H1 (cell line): ENCODE data around the gene HBQ1.

Experiments
- KDM1A ChIP-seq: fragments of 200-600, 300-600 bp; sonication (generic); IDR thresholded peaks from 2 replicates; pipeline ENCODE4 v1.7.1; 2016; ENCODE audit warnings: mild to moderate bottlenecking, low read length, borderline replicate concordance
- POLR2A ChIP-seq, 2 experiments: IDR thresholded peaks; 1 replicate in 1 of 2; 2 replicates in 1 of 2; pipeline ENCODE4 v1.6.1; 2011; ENCODE audit warnings: low read depth in 2 of 2, low read length in 2 of 2, mild to moderate bottlenecking in 2 of 2; ENCODE audit errors: control extremely low read depth in 1 of 2
- RNF2 ChIP-seq: fragments of 200-900, 300-1000 bp; sonication (generic); IDR thresholded peaks from 2 replicates; pipeline ENCODE4 v1.7.1; 2016; ENCODE audit warnings: borderline replicate concordance, low read depth, mild to moderate bottlenecking, antibody characterized with exemption, low read length; ENCODE audit not compliant: poor library complexity, severe bottlenecking; ENCODE audit errors: missing control alignments
- USF2 ChIP-seq: IDR thresholded peaks from 2 replicates; pipeline ENCODE4 v1.6.1; 2011; ENCODE audit warnings: low read length, improper control_type of control experiment
- YY1 ChIP-seq: IDR thresholded peaks from 2 replicates; pipeline ENCODE4 v1.6.1; 2011; ENCODE audit warnings: low read depth, mild to moderate bottlenecking, low read length

- TF ChIP-seq USF2 (no peak), RNF2 (no peak), POLR2A (IDR thresholded peaks at IDR 0.05; ENCODE audit: control extremely low read depth in 1 of 2, low read depth in 2 of 2, low read length in 2 of 2) (no peak), YY1 (no peak), KDM1A (no peak)
Measured at GRCh38 chr16:177394-177822, 2.9 kb upstream of the HBQ1 start.
